Mesendoderm (in vitro differentiated cells): ENCODE results near the gene HNRNPA0.

Source experiments
- DNase-seq: peaks from one replicate; pipeline ENCODE4 v3.0.0; 2013
- H2AK5ac ChIP-seq: 2 replicates; pipeline ENCODE4 v1.6.1; 2013; ENCODE audit warnings: low read length, inconsistent platforms
- H2BK120ac ChIP-seq: 2 replicates; pipeline ENCODE4 v1.6.1; 2013; ENCODE audit warnings: low read depth, mild to moderate bottlenecking, low read length, moderate library complexity, mixed read lengths
- H2BK15ac ChIP-seq: replicated peaks from 2 replicates; pipeline ENCODE4 v1.6.1; 2013; ENCODE audit warnings: low read depth, mild to moderate bottlenecking, moderate library complexity
- H2BK5ac ChIP-seq: 2 replicates; pipeline ENCODE4 v1.6.1; 2013; ENCODE audit warnings: low read length, inconsistent platforms
- H3K18ac ChIP-seq: 2 replicates; pipeline ENCODE4 v1.6.1; 2013; ENCODE audit warnings: mild to moderate bottlenecking, low read length, mixed read lengths
- H3K23ac ChIP-seq: one replicate; pipeline ENCODE4 v1.6.1; 2013; ENCODE audit warnings: low read length
- H3K27ac ChIP-seq: 2 replicates; pipeline ENCODE4 v1.5.1; 2013; ENCODE audit warnings: low read depth, mild to moderate bottlenecking, inconsistent platforms, low read length, moderate library complexity
- H3K27me3 ChIP-seq: 2 replicates; pipeline ENCODE4 v1.6.1; 2013; ENCODE audit warnings: low read length, control low read depth, mild to moderate bottlenecking, inconsistent platforms; ENCODE audit not compliant: insufficient read depth, poor library complexity
- H3K36me3 ChIP-seq: 2 replicates; pipeline ENCODE4 v1.6.1; 2013; ENCODE audit warnings: low read length, inconsistent platforms; ENCODE audit not compliant: control insufficient read depth, insufficient read depth
- H3K4ac ChIP-seq: one replicate; pipeline ENCODE4 v1.6.1; 2013; ENCODE audit warnings: low read depth, mild to moderate bottlenecking, low read length, moderate library complexity
- H3K4me1 ChIP-seq: 2 replicates; pipeline ENCODE4 v1.6.1; 2013; ENCODE audit warnings: low read depth, low read length, inconsistent platforms; ENCODE audit not compliant: control insufficient read depth
- H3K4me2 ChIP-seq: 2 replicates; pipeline ENCODE4 v1.6.1; 2013; ENCODE audit warnings: low read length
- H3K4me3 ChIP-seq: 2 replicates; pipeline ENCODE4 v1.5.1; 2013; ENCODE audit warnings: mild to moderate bottlenecking, low read length
- H3K56ac ChIP-seq: one replicate; pipeline ENCODE4 v1.6.1; 2013; ENCODE audit warnings: low read length
- H3K79me1 ChIP-seq: 2 replicates; pipeline ENCODE4 v1.6.1; 2013; ENCODE audit warnings: low read length, inconsistent platforms
- H3K79me2 ChIP-seq: 2 replicates; pipeline ENCODE4 v1.6.1; 2013; ENCODE audit warnings: mild to moderate bottlenecking, low read length; ENCODE audit not compliant: control insufficient read depth, insufficient read depth
- H3K9ac ChIP-seq: 2 replicates; pipeline ENCODE4 v1.6.1; 2013; ENCODE audit warnings: low read length, inconsistent platforms
- H4K5ac ChIP-seq: one replicate; pipeline ENCODE4 v1.6.1; 2013; ENCODE audit warnings: low read length
- H4K8ac ChIP-seq: one replicate; pipeline ENCODE4 v1.6.1; 2013; ENCODE audit warnings: low read depth, mild to moderate bottlenecking, control low read depth, low read length, moderate library complexity
- WGBS: extraction: QIAGEN DNeasy Blood & Tissue Kit; methylation state at CpG from one replicate; pipeline ENCODE4 v1.1.7; 2013; ENCODE audit warnings: low lambda C conversion rate, missing lambda C conversion rate; ENCODE audit not compliant: insufficient coverage; ENCODE audit errors: extremely low coverage; 5-methylcytosine and 5-hydroxymethylcytosine counted together

Gene HNRNPA0

GRCh38 chr5:137735555-137736284 is 18.4 kb downstream of the HNRNPA0 start, which contains the start of gene KLHL3:
Gene KLHL3, minus strand, starts transcription at chr5:137736089. Its CDS starts 443 bp downstream, at chr5:137735646.
- no peaks in the 10 kb centered on the region for H3K79me2 ChIP-seq
- no peaks in the 10 kb centered on the region for H3K27me3 ChIP-seq
- H3K4me1 ChIP-seq = peaks cover 8% of the 10 kb centered on the region
- H3K4ac ChIP-seq = no peak within 1 kb of the TSS
- no CpG with 5 or more reads among the region's 12 CpGs for WGBS
- peak within 1 kb of the TSS; percentile 56 for H3K9ac ChIP-seq
- H3K23ac ChIP-seq = no peak within 1 kb of the TSS
- no peak within 1 kb of the TSS for H2BK15ac ChIP-seq
- H3K4me2 ChIP-seq = peak within 1 kb of the TSS; percentile 61
- H4K5ac ChIP-seq = no peak within 1 kb of the TSS
- peak within 1 kb of the TSS; percentile 0 for H2BK5ac ChIP-seq
- no peak within 1 kb of the TSS for H3K18ac ChIP-seq
- peak within 1 kb of the TSS; percentile 0 for H3K27ac ChIP-seq
- peak; percentile 96 for DNase-seq
- H3K4me3 ChIP-seq = peak within 1 kb of the TSS; percentile 0
- peak within 1 kb of the TSS; percentile 67 for H3K56ac ChIP-seq
- no peaks in the 10 kb centered on the region for H3K79me1 ChIP-seq
- no peak within 1 kb of the TSS for H4K8ac ChIP-seq
- no peak within 1 kb of the TSS for H2BK120ac ChIP-seq
- H2AK5ac ChIP-seq = no peak within 1 kb of the TSS
- H3K36me3 ChIP-seq = no peaks in the 10 kb centered on the region

GRCh38 chr5:137734962-137735554 is 19.1 kb downstream of the HNRNPA0 start:
- peak overlapping the region; percentile 56 for H3K9ac ChIP-seq
- H3K4me1 ChIP-seq = peaks cover 8% of the 10 kb centered on the region
- H3K4me3 ChIP-seq = peak overlapping the region; percentile 0
- no peaks in the 10 kb centered on the region for H3K79me2 ChIP-seq
- no peak overlapping the region for H2BK15ac ChIP-seq
- peak overlapping the region; percentile 0 for H2BK5ac ChIP-seq
- no peak overlapping the region for H2AK5ac ChIP-seq
- peak overlapping the region; percentile 61 for H3K4me2 ChIP-seq
- H3K36me3 ChIP-seq = no peaks in the 10 kb centered on the region
- peak; percentile 69 for DNase-seq
- H3K4ac ChIP-seq = no peak overlapping the region
- no peak overlapping the region for H2BK120ac ChIP-seq
- no peaks in the 10 kb centered on the region for H3K79me1 ChIP-seq
- peak overlapping the region; percentile 0 for H3K27ac ChIP-seq
- H4K5ac ChIP-seq = no peak overlapping the region
- peak overlapping the region; percentile 67 for H3K56ac ChIP-seq
- no peak overlapping the region for H3K23ac ChIP-seq
- WGBS = no CpG with 5 or more reads among the region's 14 CpGs
- H3K18ac ChIP-seq = no peak overlapping the region
- no peak overlapping the region for H4K8ac ChIP-seq
- no peaks in the 10 kb centered on the region for H3K27me3 ChIP-seq

GRCh38 chr5:137734331-137734730 is 19.8 kb downstream of the HNRNPA0 start:
- Histone ChIP-seq H3K79me1 (no peaks in the 10 kb centered on the region), H3K36me3 (no peaks in the 10 kb centered on the region), H3K18ac (no peak overlapping the region), H3K56ac (no peak overlapping the region), H4K8ac (no peak overlapping the region), H2BK15ac (no peak overlapping the region), H3K4me3 (no peak overlapping the region), H3K4me1 (peaks cover 8% of the 10 kb centered on the region), H2BK5ac (no peak overlapping the region), H3K79me2 (no peaks in the 10 kb centered on the region), H3K27ac (no peak overlapping the region), H3K23ac (no peak overlapping the region), H3K9ac (no peak overlapping the region), H2AK5ac (no peak overlapping the region), H4K5ac (no peak overlapping the region), H3K4me2 (no peak overlapping the region), H2BK120ac (no peak overlapping the region), H3K27me3 (no peaks in the 10 kb centered on the region), H3K4ac (no peak overlapping the region)
- no CpG with 5 or more reads among the region's 2 CpGs for WGBS
- DNase-seq = peak; percentile 12

- Histone ChIP-seq H4K8ac (no peak overlapping the region), H3K79me2 (no peaks in the 10 kb centered on the region), H3K36me3 (no peaks in the 10 kb centered on the region), H2BK120ac (no peak overlapping the region), H2BK15ac (no peak overlapping the region), H2AK5ac (no peak overlapping the region), H3K4ac (no peak overlapping the region), H3K4me1 (peaks cover 8% of the 10 kb centered on the region), H3K27ac (no peak overlapping the region), H3K79me1 (no peaks in the 10 kb centered on the region), H3K23ac (no peak overlapping the region), H4K5ac (no peak overlapping the region), H3K4me2 (no peak overlapping the region), H3K4me3 (no peak overlapping the region), H3K18ac (no peak overlapping the region), H3K27me3 (no peaks in the 10 kb centered on the region), H3K56ac (peak overlapping the region; percentile 22), H2BK5ac (no peak overlapping the region), H3K9ac (no peak overlapping the region)
- WGBS = no CpG with 5 or more reads among the region's 3 CpGs
- DNase-seq = no peak
Observed at GRCh38 chr5:137733922-137734321, 20.2 kb downstream of the HNRNPA0 start.

GRCh38 chr5:137733006-137733405 is 21.2 kb downstream of the HNRNPA0 start:
- H3K4me2 ChIP-seq = no peak overlapping the region
- no CpG with 5 or more reads among the region's 3 CpGs for WGBS

More at GRCh38 chr5:137733006-137733405, 21.2 kb downstream of the HNRNPA0 start:
- no peak overlapping the region for H3K23ac ChIP-seq
- H3K4me3 ChIP-seq = no peak overlapping the region
- H3K56ac ChIP-seq = no peak overlapping the region
- H3K79me1 ChIP-seq = no peaks in the 10 kb centered on the region
- DNase-seq = no peak
- no peaks in the 10 kb centered on the region for H3K36me3 ChIP-seq
- no peak overlapping the region for H3K18ac ChIP-seq
- no peaks in the 10 kb centered on the region for H3K79me2 ChIP-seq
- no peak overlapping the region for H3K9ac ChIP-seq
- H3K4me1 ChIP-seq = peaks cover 8% of the 10 kb centered on the region
- no peak overlapping the region for H2BK5ac ChIP-seq
- H3K27me3 ChIP-seq = no peaks in the 10 kb centered on the region
- no peak overlapping the region for H2BK15ac ChIP-seq
- no peak overlapping the region for H2AK5ac ChIP-seq
- no peak overlapping the region for H2BK120ac ChIP-seq
- H3K4ac ChIP-seq = no peak overlapping the region
- H4K8ac ChIP-seq = no peak overlapping the region
- H3K27ac ChIP-seq = no peak overlapping the region
- no peak overlapping the region for H4K5ac ChIP-seq
